Common myeloid progenitor, CD34-positive (primary cell): ENCODE data around the gene TKT.

ENCODE experiments used
- CTCF ChIA-PET: fragments of 350-600 bp; sonication (Branson Sonifier 250); formaldehyde crosslinking; loops from one replicate; lab custom pipeline; 2021; ENCODE audit warnings: antibody characterized with exemption; lab: Charles Lee
- POLR2A ChIA-PET: fragments of 350-600 bp; sonication (Branson Sonifier 250); formaldehyde crosslinking; loops from one replicate; lab custom pipeline; 2021; ENCODE audit warnings: antibody characterized with exemption; lab: Charles Lee
- DNase-seq, 3 donors: peaks; one replicate each; pipeline versions ENCODE4 v3.0.0 to v3.0.0-alpha.2; 2013
- H3K27ac ChIP-seq, 2 experiments: 1 replicate in 1 of 2; 2 replicates in 1 of 2; pipeline ENCODE4 v1.7.0; 2013; ENCODE audit warnings: inconsistent platforms in 2 of 2, low read length in 2 of 2, mild to moderate bottlenecking in 2 of 2, low read depth in 1 of 2, moderate library complexity in 1 of 2; ENCODE audit not compliant: severe bottlenecking in 2 of 2, insufficient read depth in 1 of 2, poor library complexity in 1 of 2
- H3K27me3 ChIP-seq, 5 experiments: replicated peaks in 2 of 5; 1 replicate in 3 of 5; 2 replicates in 2 of 5; pipeline versions ENCODE4 v1.6.1 to v1.7.0; 2013; ENCODE audit warnings: low read length in 4 of 5, mild to moderate bottlenecking in 2 of 5, moderate library complexity in 2 of 5, inconsistent platforms in 1 of 5; ENCODE audit not compliant: insufficient read depth in 5 of 5, control insufficient read depth in 4 of 5
- H3K36me3 ChIP-seq, 4 experiments: 1 replicate in 2 of 4; 2 replicates in 2 of 4; pipeline versions ENCODE4 v1.6.1 to v1.7.0; 2013; ENCODE audit warnings: low read length in 3 of 4, control low read depth in 1 of 4, mild to moderate bottlenecking in 1 of 4; ENCODE audit not compliant: control insufficient read depth in 4 of 4, insufficient read depth in 4 of 4
- H3K4me1 ChIP-seq, 4 experiments: 1 replicate in 3 of 4; 2 replicates in 1 of 4; pipeline versions ENCODE4 v1.6.1 to v1.7.1; 2013; ENCODE audit warnings: low read length in 3 of 4, mild to moderate bottlenecking in 3 of 4, control low read depth in 1 of 4, inconsistent platforms in 1 of 4, moderate library complexity in 1 of 4; ENCODE audit not compliant: control insufficient read depth in 4 of 4, insufficient read depth in 4 of 4; ENCODE audit errors: control extremely low read depth in 1 of 4
- H3K4me3 ChIP-seq, 7 experiments: 1 replicate in 4 of 7; 2 replicates in 3 of 7; pipeline versions ENCODE4 v1.5.1 to v1.7.0; 2013; ENCODE audit warnings: mild to moderate bottlenecking in 7 of 7, low read length in 6 of 7, moderate library complexity in 6 of 7, inconsistent platforms in 2 of 7, low read depth in 2 of 7, control low read depth in 1 of 7; ENCODE audit not compliant: insufficient read depth in 4 of 7, control insufficient read depth in 1 of 7; ENCODE audit errors: extremely low read depth in 1 of 7
- H3K9me3 ChIP-seq, 5 experiments: 1 replicate in 4 of 5; 2 replicates in 1 of 5; pipeline versions ENCODE4 v1.6.1 to v1.7.1; 2013; ENCODE audit warnings: low read length in 4 of 5, mild to moderate bottlenecking in 2 of 5, inconsistent platforms in 1 of 5, low read depth in 1 of 5, moderate library complexity in 1 of 5; ENCODE audit not compliant: control insufficient read depth in 4 of 5, insufficient read depth in 2 of 5; ENCODE audit errors: control extremely low read depth in 1 of 5
- WGBS: methylation state at CpG from one replicate; pipeline ENCODE4 v1.1.5; 2013; ENCODE audit not compliant: insufficient coverage; 5-methylcytosine and 5-hydroxymethylcytosine counted together

The TKT gene

GRCh38 chr3:53181024-53181371 lies 74.8 kb downstream of the TKT start:
- Histone ChIP-seq H3K36me3 (peaks cover 3 to 76% (median 16%) of the 10 kb centered on the region in 4 experiments), H3K9me3 (no peaks in the 10 kb centered on the region), H3K27ac (no peak overlapping the region), H3K4me3 (no peak overlapping the region), H3K4me1 (peaks cover 0 to 23% (median 0%) of the 10 kb centered on the region in 4 experiments), H3K27me3 (no peaks in the 10 kb centered on the region)
- no peak for DNase-seq
- WGBS, result 100% methylated on average over 1 of the region's 4 CpGs
- POLR2A ChIA-PET, result interaction anchor here (0.6 kb wide), 1 partner anchor 26 kb away, joined by 4 read pairs; no protein-coding TSS in a partner anchor
- CTCF ChIA-PET, result interaction anchor here (0.7 to 0.9 kb wide), 2 partner anchors 11 to 15 kb away, joined by 3 to 4 read pairs; no protein-coding TSS in a partner anchor

- Histone ChIP-seq H3K9me3 (no peaks in the 10 kb centered on the region), H3K36me3 (peaks cover 3 to 75% (median 15%) of the 10 kb centered on the region in 4 experiments), H3K4me1 (peaks cover 0 to 23% (median 0%) of the 10 kb centered on the region in 4 experiments), H3K27ac (no peak overlapping the region), H3K4me3 (no peak overlapping the region), H3K27me3 (no peaks in the 10 kb centered on the region)
- ChIA-PET CTCF (interaction anchor here (0.7 to 0.9 kb wide), 2 partner anchors 10 to 16 kb away, joined by 3 to 4 read pairs; no protein-coding TSS in a partner anchor), POLR2A (no interaction called here)
- DNase-seq, result peak in 2 of 3 donors; percentile 42 to 43
- WGBS, result 92% methylated on average over 2 of the region's 11 CpGs
Measured at GRCh38 chr3:53180305-53181023, 75.4 kb downstream of the TKT start.

GRCh38 chr3:53179580-53179979 lies 76.2 kb downstream of the TKT start:
- no peak for DNase-seq
- H3K4me3 ChIP-seq, result no peak overlapping the region
- H3K27ac ChIP-seq, result no peak overlapping the region
- ChIA-PET POLR2A (no interaction called here), CTCF (interaction anchor here (1.0 kb wide), 1 partner anchor 45 kb away, joined by 3 read pairs; no protein-coding TSS in a partner anchor)
- H3K36me3 ChIP-seq, result peaks cover 3 to 73% (median 15%) of the 10 kb centered on the region in 4 experiments
- H3K9me3 ChIP-seq, result no peaks in the 10 kb centered on the region
- no peaks in the 10 kb centered on the region for H3K27me3 ChIP-seq
- WGBS, result 96% methylated on average over 16 of the region's 20 CpGs
- H3K4me1 ChIP-seq, result peaks cover 0 to 32% (median 0%) of the 10 kb centered on the region in 4 experiments

- Histone ChIP-seq H3K27ac (no peak overlapping the region), H3K27me3 (no peaks in the 10 kb centered on the region), H3K4me1 (peaks cover 0 to 46% (median 0%) of the 10 kb centered on the region in 4 experiments), H3K9me3 (no peaks in the 10 kb centered on the region), H3K36me3 (peaks cover 3 to 77% (median 13%) of the 10 kb centered on the region in 4 experiments), H3K4me3 (no peak overlapping the region)
- 95% methylated on average over 15 of the region's 15 CpGs for WGBS
- CTCF ChIA-PET, result interaction anchor here (1.0 kb wide), 1 partner anchor 22 kb away, joined by 3 read pairs; no protein-coding TSS in a partner anchor
- POLR2A ChIA-PET, result no interaction called here
- no peak for DNase-seq
Measured at GRCh38 chr3:53178246-53178645, 77.6 kb downstream of the TKT start.

GRCh38 chr3:53175613-53176540 lies 79.9 kb downstream of the TKT start:
- Histone ChIP-seq H3K36me3 (peaks cover 0 to 68% (median 6%) of the 10 kb centered on the region in 4 experiments), H3K4me3 (no peak overlapping the region), H3K4me1 (peaks cover 0 to 65% (median 17%) of the 10 kb centered on the region in 4 experiments), H3K27me3 (no peaks in the 10 kb centered on the region), H3K9me3 (no peaks in the 10 kb centered on the region), H3K27ac (no peak overlapping the region)
- ChIA-PET CTCF (interaction anchor here (0.9 to 1.8 kb wide), 3 partner anchors 10 to 64 kb away, joined by 3 to 5 read pairs (median 4); no protein-coding TSS in a partner anchor), POLR2A (no interaction called here)
- 94% methylated on average over 8 of the region's 9 CpGs for WGBS
- DNase-seq, result no peak
